ENCODE measurements around the gene ARHGAP15. TPM values are rescaled to one million over a fixed set of nuclear protein-coding genes. Genes with fewer than 3 reads are reported as not detected.

ARHGAP15 gene
- total and polyA plus RNA-seq, 4 donors = 3.8 to 17.9 (median 13.2) TPM

DNA sequence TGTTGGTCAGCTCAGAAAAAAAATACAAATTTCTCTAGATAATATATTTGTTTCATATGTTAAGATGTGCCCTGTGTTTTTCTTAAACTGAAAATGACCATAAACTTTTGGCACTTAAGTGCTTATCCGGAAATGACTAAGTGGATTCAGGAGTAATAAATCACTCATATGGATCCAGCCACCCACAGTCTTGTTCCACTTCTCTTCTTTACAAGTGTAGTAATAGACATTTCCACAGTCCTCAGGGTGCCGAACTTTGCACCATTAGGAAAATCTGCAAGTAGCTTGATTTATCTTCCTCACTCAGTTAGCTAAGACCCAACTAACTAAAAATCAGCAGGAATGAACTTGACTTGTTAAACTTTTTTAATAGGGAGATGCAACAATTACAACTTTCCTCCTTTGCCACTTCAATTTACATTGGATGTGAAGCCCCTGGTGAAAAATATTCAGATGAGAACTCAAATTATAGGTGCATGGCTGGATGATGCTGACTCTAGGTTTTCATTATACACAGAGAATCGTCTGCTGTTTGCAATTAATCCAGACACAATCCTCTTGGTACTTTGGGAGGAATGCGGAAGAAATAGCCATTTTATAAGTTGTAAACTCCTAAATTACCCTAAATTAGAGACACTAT, 322.5 kb downstream of the ARHGAP15 start (continued):
- no peak for TF ChIP-seq TAF1 (conservative IDR thresholded peaks at IDR 0.05)
- TF ChIP-seq JUND (IDR thresholded peaks at IDR 0.05) = no peak
- no peak for TF ChIP-seq CTCF (IDR thresholded peaks at IDR 0.05; ENCODE audit: low read depth, low read length, missing input control)
- TF ChIP-seq, protein P1, sequence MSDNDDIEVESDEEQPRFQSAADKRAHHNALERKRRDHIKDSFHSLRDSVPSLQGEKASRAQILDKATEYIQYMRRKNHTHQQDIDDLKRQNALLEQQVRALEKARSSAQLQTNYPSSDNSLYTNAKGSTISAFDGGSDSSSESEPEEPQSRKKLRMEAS (IDR thresholded peaks at IDR 0.05) = no peak
- no peak for TF ChIP-seq GABPA (IDR thresholded peaks at IDR 0.05 in 1 of 2, conservative IDR thresholded peaks at IDR 0.05 in 1 of 2)
- no peak for TF ChIP-seq EGR1 (IDR thresholded peaks at IDR 0.05; ENCODE audit: low read depth in 2 of 2)

DNA sequence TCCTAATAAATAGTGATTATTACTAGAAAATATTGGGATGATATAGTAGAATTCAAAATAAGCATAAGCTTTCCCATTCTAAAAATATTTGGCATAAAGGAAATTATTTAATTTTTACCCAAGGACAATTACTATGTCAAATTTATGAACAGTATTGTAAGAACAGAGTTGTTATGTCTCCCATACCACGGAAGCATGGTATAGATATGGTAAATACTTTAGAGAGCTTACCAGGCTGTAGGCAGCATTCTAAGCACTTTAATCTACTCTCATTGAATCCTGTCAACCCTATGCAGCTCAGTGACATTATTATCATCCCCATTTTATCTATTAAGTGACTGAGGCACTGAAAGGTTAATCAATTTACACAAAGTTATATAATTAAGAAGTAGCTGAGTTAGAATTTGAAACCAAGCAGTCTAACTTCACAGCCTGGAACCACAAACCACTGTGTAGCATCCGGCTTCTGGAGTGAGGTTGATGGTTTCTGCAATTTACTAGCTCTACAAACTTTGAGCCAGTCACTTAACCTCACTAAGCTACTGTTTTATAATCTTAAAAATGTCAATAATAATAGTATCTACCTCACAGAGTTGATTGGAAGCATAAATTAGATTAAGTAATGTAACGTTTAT, 323.7 kb downstream of the ARHGAP15 start:
- H3K9ac ChIP-seq (ENCODE audit: low read depth in 1 of 2, low read length in 2 of 2) = no peak overlapping the region
- H3K36me3 ChIP-seq (ENCODE audit: control insufficient read depth in 4 of 4, insufficient read depth in 3 of 4, low read depth in 1 of 4, low read length in 3 of 4) = no peaks in the 10 kb centered on the region
- TF ChIP-seq, protein P1 (IDR thresholded peaks at IDR 0.05) = no peak
- no peak for TF ChIP-seq NR2F2 (IDR thresholded peaks at IDR 0.05)
- no peak for TF ChIP-seq FOXA1 (IDR thresholded peaks at IDR 0.05)
- no peak for TF ChIP-seq SP1 (IDR thresholded peaks at IDR 0.05)
- no peak for TF ChIP-seq RXRA (IDR thresholded peaks at IDR 0.05)
- TF ChIP-seq ZBTB33 (IDR thresholded peaks at IDR 0.05) = no peak
- TF ChIP-seq CTCF (IDR thresholded peaks at IDR 0.05; ENCODE audit: low read depth, low read length, missing input control) = no peak
- no peak for TF ChIP-seq EGR1 (IDR thresholded peaks at IDR 0.05; ENCODE audit: low read depth in 2 of 2)
- TF ChIP-seq RAD21 (IDR thresholded peaks at IDR 0.05) = no peak
- TF ChIP-seq JUND (IDR thresholded peaks at IDR 0.05) = no peak
- no peaks in the 10 kb centered on the region for H3K9me3 ChIP-seq (ENCODE audit: control insufficient read depth in 4 of 4, low read length in 3 of 4)
- H3K4me1 ChIP-seq (ENCODE audit: control insufficient read depth in 4 of 4, insufficient read depth in 4 of 4, low read length in 3 of 4) = no peaks in the 10 kb centered on the region
- WGBS = 79% methylated on average over 3 of the region's 3 CpGs
- no peak overlapping the region for H3K27ac ChIP-seq (ENCODE audit: low read depth in 1 of 2, low read length in 2 of 2)
- no peaks in the 10 kb centered on the region for H3K27me3 ChIP-seq (ENCODE audit: control insufficient read depth in 4 of 4, insufficient read depth in 4 of 4, low read length in 3 of 4)
- H3K4me3 ChIP-seq (ENCODE audit: low read depth in 1 of 3, low read length in 3 of 3) = no peak overlapping the region
- DNase-seq (ENCODE audit: low spot score) = no peak

Measured in liver (tissue), 9 donors.